ENCODE data around the gene CPA1.

CPA1 gene

GRCh38 chr7:130395421-130395820 is 15.1 kb downstream of the CPA1 start:
- H3F3A ChIP-seq (ENCODE audit: insufficient read depth, low read length), result no peaks in the 10 kb centered on the region
- no peak overlapping the region for H3K27ac ChIP-seq (ENCODE audit: low read depth, low read length, poor library complexity, severe bottlenecking)
- no peak overlapping the region for H3K4me2 ChIP-seq (ENCODE audit: low read length)
- H4K20me1 ChIP-seq (ENCODE audit: insufficient read depth, low read length), result no peaks in the 10 kb centered on the region
- no peaks in the 10 kb centered on the region for H3K79me2 ChIP-seq (ENCODE audit: insufficient read depth, low read length)
- H3K36me3 ChIP-seq (ENCODE audit: insufficient read depth, low read length), result peaks cover 10% of the 10 kb centered on the region; the same call in 1 of the 2 replicates
- no peak overlapping the region for H2AFZ ChIP-seq (ENCODE audit: low read length)
- TF ChIP-seq CTCF (IDR thresholded peaks at IDR 0.05; ENCODE audit: low read length), result no peak
- TF ChIP-seq EZH2 (IDR thresholded peaks at IDR 0.05; ENCODE audit: borderline replicate concordance, low read length), result no peak
- no peak overlapping the region for H3K4me3 ChIP-seq (ENCODE audit: low read depth, low read length, poor library complexity, severe bottlenecking)
- H3K9me2 ChIP-seq (ENCODE audit: low read depth, low read length), result no peaks in the 10 kb centered on the region
- H3K27me3 ChIP-seq (ENCODE audit: insufficient read depth, low read length), result no peaks in the 10 kb centered on the region
- no peak overlapping the region for H3K9ac ChIP-seq (ENCODE audit: low read length)
- H3K4me1 ChIP-seq (ENCODE audit: insufficient read depth, low read length, severe bottlenecking), result peaks cover 26% of the 10 kb centered on the region
- H3K9me3 ChIP-seq (ENCODE audit: low read length), result no peaks in the 10 kb centered on the region

- H3K36me3 ChIP-seq (ENCODE audit: insufficient read depth, low read length), result peaks cover 16% of the 10 kb centered on the region; the same call in 1 of the 2 replicates
Observed at GRCh38 chr7:130396109-130396508, 15.8 kb downstream of the CPA1 start.

DNA sequence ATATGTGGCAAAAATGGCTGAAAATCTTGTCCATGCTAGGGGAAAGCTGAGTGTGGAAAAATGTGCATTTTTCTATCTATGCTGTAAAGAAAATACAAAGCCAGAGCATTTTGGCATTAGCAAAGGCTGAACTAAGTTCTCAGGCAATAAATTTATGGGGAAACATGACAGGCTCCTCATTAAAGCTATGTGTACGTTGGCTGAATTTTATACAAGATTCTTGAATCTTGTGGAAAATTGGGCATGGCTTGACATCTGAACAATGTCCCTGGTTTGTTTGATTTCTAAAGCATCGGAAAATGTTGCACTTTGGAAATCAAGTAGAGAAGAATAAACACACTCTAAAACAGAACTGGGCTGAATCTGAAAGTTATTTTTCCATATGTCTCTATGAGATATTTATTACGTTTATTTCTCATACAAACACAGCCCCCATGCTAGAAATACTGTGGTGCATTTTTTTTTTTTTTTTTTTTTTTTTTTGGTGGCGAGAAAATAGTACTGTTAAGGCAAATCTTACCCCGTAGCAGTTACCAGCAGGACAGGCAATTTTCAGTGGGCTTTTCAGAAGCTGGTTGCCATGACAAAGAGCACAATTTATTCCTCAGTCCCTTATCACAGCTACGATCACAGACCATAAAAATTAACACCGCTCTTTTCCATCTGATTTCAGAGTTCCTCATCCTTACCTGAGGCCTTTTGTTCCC is 16.9 kb downstream of the CPA1 start:
- Histone ChIP-seq H3K9me3 (ENCODE audit: low read length) (no peaks in the 10 kb centered on the region), H3K9ac (ENCODE audit: low read length) (no peak overlapping the region), H3K79me2 (ENCODE audit: insufficient read depth, low read length) (no peaks in the 10 kb centered on the region), H3K9me2 (ENCODE audit: low read depth, low read length) (no peaks in the 10 kb centered on the region), H3K36me3 (ENCODE audit: insufficient read depth, low read length) (peaks cover 22% of the 10 kb centered on the region; the same call in 1 of the 2 replicates), H3K27ac (ENCODE audit: low read depth, low read length, poor library complexity, severe bottlenecking) (no peak overlapping the region), H3K4me1 (ENCODE audit: insufficient read depth, low read length, severe bottlenecking) (peaks cover 26% of the 10 kb centered on the region), H2AFZ (ENCODE audit: low read length) (no peak overlapping the region), H3K27me3 (ENCODE audit: insufficient read depth, low read length) (no peaks in the 10 kb centered on the region), H3F3A (ENCODE audit: insufficient read depth, low read length) (no peaks in the 10 kb centered on the region), H3K4me3 (ENCODE audit: low read depth, low read length, poor library complexity, severe bottlenecking) (no peak overlapping the region), H4K20me1 (ENCODE audit: insufficient read depth, low read length) (no peaks in the 10 kb centered on the region), H3K4me2 (ENCODE audit: low read length) (no peak overlapping the region)
- TF ChIP-seq EZH2 (IDR thresholded peaks at IDR 0.05; ENCODE audit: borderline replicate concordance, low read length), result no peak
- no peak for TF ChIP-seq CTCF (IDR thresholded peaks at IDR 0.05; ENCODE audit: low read length)

More at GRCh38 chr7:130396109-130396508, 15.8 kb downstream of the CPA1 start:
- Histone ChIP-seq H3F3A (ENCODE audit: insufficient read depth, low read length) (no peaks in the 10 kb centered on the region), H4K20me1 (ENCODE audit: insufficient read depth, low read length) (no peaks in the 10 kb centered on the region), H3K9me2 (ENCODE audit: low read depth, low read length) (no peaks in the 10 kb centered on the region), H3K27me3 (ENCODE audit: insufficient read depth, low read length) (no peaks in the 10 kb centered on the region), H2AFZ (ENCODE audit: low read length) (no peak overlapping the region), H3K4me1 (ENCODE audit: insufficient read depth, low read length, severe bottlenecking) (peaks cover 26% of the 10 kb centered on the region), H3K79me2 (ENCODE audit: insufficient read depth, low read length) (no peaks in the 10 kb centered on the region), H3K27ac (ENCODE audit: low read depth, low read length, poor library complexity, severe bottlenecking) (no peak overlapping the region), H3K9me3 (ENCODE audit: low read length) (no peaks in the 10 kb centered on the region), H3K4me2 (ENCODE audit: low read length) (no peak overlapping the region), H3K4me3 (ENCODE audit: low read depth, low read length, poor library complexity, severe bottlenecking) (no peak overlapping the region), H3K9ac (ENCODE audit: low read length) (no peak overlapping the region)
- TF ChIP-seq CTCF (IDR thresholded peaks at IDR 0.05; ENCODE audit: low read length) (no peak), EZH2 (IDR thresholded peaks at IDR 0.05; ENCODE audit: borderline replicate concordance, low read length) (no peak)
